CD4-positive, alpha-beta T cell (primary cell): ENCODE measurements around the gene STX1B. TPM values are rescaled to one million over a fixed set of nuclear protein-coding genes. Genes with fewer than 3 reads are reported as not detected.

Experiments used
- ATAC-seq: fragments of 200-7000 bp; cut with Tn5 transposase; one replicate; pipeline ENCODE4 v1.10.0; 2022; ENCODE audit warnings: mild to moderate bottlenecking; ENCODE audit not compliant: poor library complexity
- CTCF ChIA-PET: fragments of 350-600 bp; sonication (Branson Sonifier 250); formaldehyde crosslinking; loops from one replicate; lab custom pipeline; 2021; ENCODE audit warnings: antibody characterized with exemption, inconsistent platforms; lab: Charles Lee
- POLR2A ChIA-PET: fragments of 350-600 bp; sonication (Branson Sonifier 250); formaldehyde crosslinking; loops from one replicate; lab custom pipeline; 2021; ENCODE audit warnings: antibody characterized with exemption, inconsistent platforms; lab: Charles Lee
- DNase-seq, 14 experiments: peaks; one replicate each; pipeline ENCODE4 v3.0.0-alpha.2; 2013 to 2020; ENCODE audit warnings: mixed read lengths in 2 of 14
- H3K27ac ChIP-seq, 2 donors: one replicate each; pipeline versions ENCODE4 v1.5.1 to v1.7.0; 2013; ENCODE audit warnings: low read length in 2 of 2, low read depth in 1 of 2, mild to moderate bottlenecking in 1 of 2
- H3K27me3 ChIP-seq, 2 experiments: 1 replicate in 1 of 2; 2 replicates in 1 of 2; pipeline versions ENCODE4 v1.6.1 to v1.7.0; 2013; ENCODE audit warnings: low read length in 2 of 2, control low read depth in 1 of 2, mild to moderate bottlenecking in 1 of 2, moderate library complexity in 1 of 2; ENCODE audit not compliant: insufficient read depth in 2 of 2, control insufficient read depth in 1 of 2
- H3K36me3 ChIP-seq: one replicate; pipeline ENCODE4 v1.6.1; 2013; ENCODE audit warnings: low read length, control low read depth; ENCODE audit not compliant: insufficient read depth
- H3K4me1 ChIP-seq: one replicate; pipeline ENCODE4 v1.6.1; 2013; ENCODE audit warnings: low read length, control low read depth; ENCODE audit not compliant: insufficient read depth
- H3K4me3 ChIP-seq: one replicate; pipeline ENCODE4 v1.5.1; 2013; ENCODE audit warnings: mild to moderate bottlenecking, low read length, moderate library complexity
- H3K9me3 ChIP-seq, 2 experiments: 1 replicate in 1 of 2; 2 replicates in 1 of 2; pipeline versions ENCODE4 v1.6.1 to v1.7.0; 2013; ENCODE audit warnings: low read length in 2 of 2, mild to moderate bottlenecking in 2 of 2, control low read depth in 1 of 2, moderate library complexity in 1 of 2; ENCODE audit not compliant: control insufficient read depth in 1 of 2, insufficient read depth in 1 of 2
- H3K27ac Mint-ChIP-seq: one replicate; pipeline ENCODE4 v1.8.0; 2020; ENCODE audit warnings: mixed read lengths
- H3K27me3 Mint-ChIP-seq: one replicate; pipeline ENCODE4 v1.8.0; 2021; ENCODE audit warnings: mixed read lengths
- H3K36me3 Mint-ChIP-seq: one replicate; pipeline ENCODE4 v1.8.0; 2021; ENCODE audit warnings: low read depth, mixed read lengths
- H3K4me1 Mint-ChIP-seq: one replicate; pipeline ENCODE4 v1.8.0; 2021; ENCODE audit warnings: low read depth, mixed read lengths
- H3K4me3 Mint-ChIP-seq: one replicate; pipeline ENCODE4 v1.8.0; 2020; ENCODE audit warnings: mild to moderate bottlenecking, mixed read lengths
- H3K9me3 Mint-ChIP-seq: one replicate; pipeline ENCODE4 v1.8.0; 2020; ENCODE audit warnings: mixed read lengths
- CTCF ChIP-seq: fragments of 200-600 bp; IDR thresholded peaks from one replicate; pipeline ENCODE4 v1.8.0; 2022; ENCODE audit warnings: antibody characterized with exemption, mild to moderate bottlenecking
- intact Hi-C, 2 experiments: fragments of 100-400 bp; cut with DNase I in 1 of 2; cut with micrococcal nuclease in 1 of 2; formaldehyde crosslinking; loops; one replicate each; pipeline versions ENCODE4 v1.15.1 to v1.9.0; 2023 to 2025; cut with DNase I, micrococcal nuclease
- total RNA-seq, 174 experiments: library from RNA in 2 of 174; stranded (reverse) in 2 of 174; gene quantifications; one replicate each; pipeline ENCODE4 v1.2.3 and lab custom pipeline; 2021 to 2026

The STX1B gene
- total RNA-seq, 2 experiments from 2014 or later, result 2.9 to 3.1 TPM

- H3K4me3 ChIP-seq, result no peak overlapping the region
- H3K36me3 Mint-ChIP-seq, result no peaks in the 10 kb centered on the region
- H3K27ac ChIP-seq, result no peak overlapping the region
- intact Hi-C loops, result no loop called here
- H3K27me3 ChIP-seq, result no peaks in the 10 kb centered on the region
- no peak for TF ChIP-seq CTCF
- ChIA-PET CTCF (no interaction called here), POLR2A (no interaction called here)
- no peaks in the 10 kb centered on the region for H3K27me3 Mint-ChIP-seq
- H3K9me3 ChIP-seq, result no peaks in the 10 kb centered on the region
- H3K27ac Mint-ChIP-seq, result no peak overlapping the region
- no peak for DNase-seq
- ATAC-seq, result no peak
- no peaks in the 10 kb centered on the region for H3K9me3 Mint-ChIP-seq
- peaks cover 13% of the 10 kb centered on the region for H3K4me1 ChIP-seq
- peaks cover 3% of the 10 kb centered on the region for H3K4me1 Mint-ChIP-seq
- no peaks in the 10 kb centered on the region for H3K36me3 ChIP-seq
- no peak overlapping the region for H3K4me3 Mint-ChIP-seq
Observed at GRCh38 chr16:31000671-31001382, 9.6 kb downstream of the STX1B start.

GRCh38 chr16:30998852-30999761 is 11.3 kb downstream of the STX1B start:
- ChIA-PET POLR2A (interaction anchor here (0.8 to 1.2 kb wide), 4 partner anchors 74 to 143 kb away, joined by 3 to 4 read pairs (median 3); partner anchors contain the start of genes KAT8 and ZNF668), CTCF (interaction anchor here (1.0 to 1.1 kb wide), 3 partner anchors 14 to 185 kb away, joined by 3 read pairs; no protein-coding TSS in a partner anchor)
- no peaks in the 10 kb centered on the region for H3K36me3 ChIP-seq
- H3K4me1 Mint-ChIP-seq, result peaks cover 3% of the 10 kb centered on the region
- H3K27ac Mint-ChIP-seq, result no peak overlapping the region
- H3K4me3 ChIP-seq, result no peak overlapping the region
- H3K9me3 ChIP-seq, result no peaks in the 10 kb centered on the region
- H3K4me3 Mint-ChIP-seq, result no peak overlapping the region
- no peaks in the 10 kb centered on the region for H3K27me3 ChIP-seq
- peaks cover 13% of the 10 kb centered on the region for H3K4me1 ChIP-seq
- ATAC-seq, result no peak
- no peak overlapping the region for H3K27ac ChIP-seq
- H3K36me3 Mint-ChIP-seq, result no peaks in the 10 kb centered on the region
- no peaks in the 10 kb centered on the region for H3K9me3 Mint-ChIP-seq
- no peaks in the 10 kb centered on the region for H3K27me3 Mint-ChIP-seq
- DNase-seq, result no peak
- intact Hi-C loops, result no loop called here
- TF ChIP-seq CTCF, result no peak
